ENCODE results near the gene ELMO1.

GRCh38 chr7:36809086-36809485, 639.6 kb downstream of the ELMO1 start:
- TF ChIP-seq CTCF (IDR thresholded peaks at IDR 0.05; ENCODE audit: low read depth, low read length, poor library complexity, severe bottlenecking), result no peak
- TF ChIP-seq EZH2phosphoT487 (IDR thresholded peaks at IDR 0.05; ENCODE audit: borderline replicate concordance, low read length), result no peak
